Vagina (tissue), 2 donors: ENCODE measurements around the gene PRKAR2B. TPM values are rescaled to one million over a fixed set of nuclear protein-coding genes. Genes with fewer than 3 reads are reported as not detected.
"Not testable (repeated sequence)": the region's sequence is repeated elsewhere in the genome, so short reads cannot be mapped to it uniquely, and the experiment has no call there.

Experiments
- DNase-seq, 2 donors: peaks; one replicate each; pipeline ENCODE4 v3.0.0-alpha.2; 2017; ENCODE audit errors: extremely low spot score in 2 of 2
- H3K27ac ChIP-seq: fragments of 200-600 bp; sonication (generic); one replicate; pipeline ENCODE4 v1.5.1; 2019
- H3K27me3 ChIP-seq: fragments of 200-600 bp; sonication (generic); one replicate; pipeline ENCODE4 v1.5.1; 2019
- H3K36me3 ChIP-seq, 2 donors: fragments of 200-600 bp; sonication (generic); one replicate each; pipeline ENCODE4 v1.5.1; 2017 to 2019
- H3K4me1 ChIP-seq: fragments of 200-600 bp; sonication (generic); one replicate; pipeline ENCODE4 v1.5.1; 2019
- H3K4me3 ChIP-seq, 2 donors: fragments of 200-600 bp; sonication (generic); 1 replicate in 1 of 2; 2 replicates in 1 of 2; pipeline ENCODE4 v1.5.1; 2016 to 2019
- H3K9me3 ChIP-seq: fragments of 200-600 bp; sonication (generic); one replicate; pipeline ENCODE4 v1.5.1; 2019
- CTCF ChIP-seq, 3 experiments: fragments of 450-650 bp in 2 of 3; fragments of 200-600 bp in 1 of 3; sonication (generic) in 1 of 3; IDR thresholded peaks; one replicate each; pipeline ENCODE4 v1.5.1; 2017 to 2019; ENCODE audit warnings: antibody characterized with exemption in 3 of 3, mild to moderate bottlenecking in 2 of 3, moderate library complexity in 2 of 3
- POLR2A ChIP-seq, 2 donors: fragments of 450-650 bp; IDR thresholded peaks; one replicate each; pipeline ENCODE4 v1.6.1; 2017; ENCODE audit warnings: antibody characterized with exemption in 2 of 2, mild to moderate bottlenecking in 2 of 2, moderate library complexity in 2 of 2
- POLR2AphosphoS5 ChIP-seq, 2 donors: sonication (generic); formaldehyde crosslinking; IDR thresholded peaks; one replicate each; pipeline ENCODE4 v1.9.0; 2017; ENCODE audit warnings: antibody characterized with exemption in 2 of 2, mild to moderate bottlenecking in 2 of 2, low read depth in 1 of 2; ENCODE audit not compliant: insufficient read depth in 1 of 2
- intact Hi-C: fragments of 100-400 bp; cut with DNase I; formaldehyde crosslinking; loops from one replicate; pipeline ENCODE4 v1.15.1; 2023
- total RNA-seq: library from RNA; depleted of rRNA; stranded (reverse); fragments of >200 nt; gene quantifications from one replicate; pipeline ENCODE4 v1.2.3, GENCODE V29; 2016

The PRKAR2B gene
- total RNA-seq, 1 donor from 2014 or later: 16.5 TPM

- Histone ChIP-seq H3K4me1 (peaks cover 3% of the 10 kb centered on the region), H3K27me3 (no peaks in the 10 kb centered on the region), H3K36me3 (no peaks in the 10 kb centered on the region), H3K4me3 (no peak overlapping the region), H3K27ac (no peak overlapping the region), H3K9me3 (no peaks in the 10 kb centered on the region)
- no peak for DNase-seq
- intact Hi-C loops: no loop called here
- TF ChIP-seq POLR2A (IDR thresholded peaks at IDR 0.05) (no peak), POLR2AphosphoS5 (IDR thresholded peaks at IDR 0.05; ENCODE audit: insufficient read depth in 1 of 2, low read depth in 1 of 2) (no peak), CTCF (IDR thresholded peaks at IDR 0.05) (no peak)
These were observed 5.2 kb upstream of the PRKAR2B start for GRCh38 chr7:107039199-107039900.

DNA sequence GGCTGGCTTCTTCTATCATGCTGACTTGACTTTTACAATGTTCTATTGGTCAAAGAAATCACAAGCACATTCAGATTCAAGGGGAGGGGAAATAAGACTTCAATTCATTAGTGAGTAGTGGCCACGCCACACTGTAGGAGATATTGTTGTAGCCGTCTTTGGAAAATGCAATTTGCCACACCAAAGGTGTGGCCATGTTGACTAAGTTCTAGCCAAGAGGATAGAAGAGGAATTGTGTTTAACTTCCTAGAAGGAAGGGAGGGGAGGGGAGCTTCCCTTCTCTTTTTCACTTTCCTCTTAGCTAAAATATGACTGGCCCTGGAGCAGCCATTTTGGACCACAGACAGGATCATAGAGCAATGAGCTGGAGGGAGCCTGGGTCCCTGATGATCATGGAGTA lies 3.4 kb upstream of the PRKAR2B start:
- no peaks in the 10 kb centered on the region for H3K9me3 ChIP-seq
- no peak overlapping the region for H3K27ac ChIP-seq
- H3K4me3 ChIP-seq: no peak overlapping the region
- intact Hi-C loops: no loop called here
- peaks cover 17% of the 10 kb centered on the region for H3K4me1 ChIP-seq
- H3K27me3 ChIP-seq: no peaks in the 10 kb centered on the region
- DNase-seq: no peak
- TF ChIP-seq CTCF (IDR thresholded peaks at IDR 0.05) (no peak), POLR2AphosphoS5 (IDR thresholded peaks at IDR 0.05; ENCODE audit: insufficient read depth in 1 of 2, low read depth in 1 of 2) (no peak), POLR2A (IDR thresholded peaks at IDR 0.05) (no peak)
- no peaks in the 10 kb centered on the region for H3K36me3 ChIP-seq

- H3K36me3 ChIP-seq, H3K4me3 ChIP-seq, H3K9me3 ChIP-seq, H3K27ac ChIP-seq, intact Hi-C loops, H3K27me3 ChIP-seq, DNase-seq: not testable (repeated sequence)
- peaks cover 18% of the 10 kb centered on the region for H3K4me1 ChIP-seq
These were observed 2.7 kb upstream of the PRKAR2B start for GRCh38 chr7:107041764-107042163.

GRCh38 chr7:107042326-107042910 lies 2.1 kb upstream of the PRKAR2B start:
- H3K27ac ChIP-seq, H3K9me3 ChIP-seq, H3K36me3 ChIP-seq, H3K4me3 ChIP-seq, H3K27me3 ChIP-seq, intact Hi-C loops, DNase-seq: not testable (repeated sequence)
- peaks cover 18% of the 10 kb centered on the region for H3K4me1 ChIP-seq

DNA sequence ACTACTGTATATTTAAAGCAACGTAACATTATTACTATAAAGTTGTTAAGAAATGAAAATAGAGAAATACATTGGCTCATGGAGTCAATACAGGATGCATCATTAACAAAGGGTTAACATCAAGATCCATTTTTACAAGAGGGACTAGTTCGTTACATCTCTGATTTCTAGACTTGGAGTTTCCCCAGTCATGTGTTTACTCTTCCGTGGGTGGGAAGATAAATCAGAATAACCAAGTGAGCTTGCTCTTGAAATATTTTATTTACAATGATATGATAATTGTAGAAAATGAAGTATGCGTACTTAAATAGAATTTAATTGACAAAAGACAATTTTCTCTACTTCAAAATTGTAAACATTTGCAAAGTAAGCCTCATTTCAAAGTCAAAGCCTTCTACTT lies 1.0 kb upstream of the PRKAR2B start:
- Histone ChIP-seq H3K4me3 (no peak overlapping the region), H3K9me3 (no peaks in the 10 kb centered on the region), H3K4me1 (peaks cover 18% of the 10 kb centered on the region), H3K36me3 (no peaks in the 10 kb centered on the region), H3K27me3 (no peaks in the 10 kb centered on the region), H3K27ac (peak overlapping the region; percentile 89)
- intact Hi-C loops: no loop called here
- no peak for DNase-seq
- TF ChIP-seq CTCF (IDR thresholded peaks at IDR 0.05): no peak
- no peak for TF ChIP-seq POLR2A (IDR thresholded peaks at IDR 0.05)
- TF ChIP-seq POLR2AphosphoS5 (IDR thresholded peaks at IDR 0.05; ENCODE audit: insufficient read depth in 1 of 2, low read depth in 1 of 2): no peak

DNA sequence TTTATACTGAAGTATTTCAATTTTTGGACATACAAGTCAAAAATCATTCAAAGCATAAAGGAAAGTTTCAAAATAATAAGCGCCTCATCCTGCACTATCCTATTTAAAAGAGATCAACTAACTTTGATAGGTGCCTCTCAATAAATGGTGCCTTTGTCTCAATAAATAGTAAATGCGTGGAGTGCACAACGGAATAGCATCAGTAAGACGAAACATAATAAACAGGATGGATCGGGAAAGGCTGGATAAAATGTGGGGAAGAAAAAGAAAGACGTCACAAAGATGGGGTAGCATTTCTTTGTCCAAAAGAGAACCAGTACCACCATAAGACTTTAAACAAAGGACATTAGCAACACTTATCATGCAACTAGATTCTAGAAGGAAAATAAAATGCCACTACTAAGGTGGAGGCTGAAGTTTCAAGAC lies 571 bp upstream of the PRKAR2B start:
- TF ChIP-seq POLR2AphosphoS5 (IDR thresholded peaks at IDR 0.05; ENCODE audit: insufficient read depth in 1 of 2, low read depth in 1 of 2) (no peak), POLR2A (IDR thresholded peaks at IDR 0.05) (no peak), CTCF (IDR thresholded peaks at IDR 0.05) (no peak)
- no peaks in the 10 kb centered on the region for H3K9me3 ChIP-seq
- peak overlapping the region; percentile 69 to 91 for H3K4me3 ChIP-seq
- peak overlapping the region; percentile 89 for H3K27ac ChIP-seq
- H3K27me3 ChIP-seq: no peaks in the 10 kb centered on the region
- H3K36me3 ChIP-seq: no peaks in the 10 kb centered on the region
- intact Hi-C loops: no loop called here
- peaks cover 18% of the 10 kb centered on the region for H3K4me1 ChIP-seq
- no peak for DNase-seq
